HepG2 (cell line): ENCODE results near the gene NEAT1. TPM values are rescaled to one million over a fixed set of nuclear protein-coding genes. Genes with fewer than 3 reads are reported as not detected.

Experiments used
- ATAC-seq: fragments of 200-7000 bp; cut with Tn5 transposase; 3 replicates; pipeline ENCODE4 v1.9.1; 2020; ENCODE audit warnings: mild to moderate bottlenecking, moderate library complexity
- BruUV-seq: library from RNA; stranded (reverse); fragments of 400-500 nt; replicated peaks from 2 replicates; lab custom pipeline; 2021; lab: Mats Ljungman, UMichigan
- CTCF ChIA-PET: fragments of 300-600 bp; formaldehyde crosslinking; extraction: SDS; loops from one replicate; lab custom pipeline; 2021; ENCODE audit warnings: low total read pairs, inconsistent platforms, low intra/inter-chr PET ratio; lab: Yijun Ruan, JAX
- POLR2A ChIA-PET: fragments of 350-600 bp; sonication (Branson Sonifier 250); formaldehyde crosslinking; loops from one replicate; lab custom pipeline; 2020; ENCODE audit warnings: antibody characterized with exemption, inconsistent platforms; lab: Yijun Ruan, JAX
- DNase-seq: peaks from one replicate; pipeline ENCODE4 v3.0.0-alpha.2; 2015; ENCODE audit warnings: low spot score
- FAIRE-seq: peaks from 3 replicates; lab custom pipeline; 2011; peaks lifted over from hg19 to GRCh38; lab: Jason Lieb, UNC
- H2AFZ ChIP-seq: one replicate; pipeline ENCODE4 v1.6.1; 2011; ENCODE audit warnings: low read length, inconsistent platforms
- H3K27ac ChIP-seq: fragments of 300-600 bp; 3 replicates; pipeline ENCODE4 v1.8.0; 2011; ENCODE audit warnings: mixed run types, mild to moderate bottlenecking, mixed read lengths, low read length, inconsistent platforms; ENCODE audit not compliant: insufficient read depth; ENCODE audit errors: extremely low read length
- H3K27me3 ChIP-seq, 2 experiments: fragments of 200-600 bp in 1 of 2; 2 replicates in 1 of 2; 3 replicates in 1 of 2; pipeline versions ENCODE4 v1.6.0 to v1.8.0; 2011; ENCODE audit warnings: low read length in 2 of 2, mild to moderate bottlenecking in 2 of 2, moderate library complexity in 2 of 2, inconsistent platforms in 1 of 2; ENCODE audit not compliant: insufficient read depth in 2 of 2, control insufficient read depth in 1 of 2
- H3K36me3 ChIP-seq, 2 experiments: fragments of 200-600 bp in 1 of 2; replicated peaks in 1 of 2; 2 replicates in 1 of 2; 3 replicates in 1 of 2; pipeline versions ENCODE4 v1.5.1 to v1.8.0; 2011; ENCODE audit warnings: low read length in 2 of 2, inconsistent platforms in 1 of 2; ENCODE audit not compliant: insufficient read depth in 2 of 2, control insufficient read depth in 1 of 2
- H3K4me1 ChIP-seq: 2 replicates; pipeline ENCODE4 v1.5.1; 2012; ENCODE audit warnings: low read length, inconsistent platforms; ENCODE audit not compliant: insufficient read depth
- H3K4me2 ChIP-seq: 2 replicates; pipeline ENCODE4 v1.6.0; 2011; ENCODE audit warnings: low read depth, low read length, inconsistent platforms
- H3K4me3 ChIP-seq, 3 experiments: fragments of 200-600 bp in 1 of 3; sonication (generic), shearing (Covaris generic) in 1 of 3; replicated peaks in 1 of 3; 2 replicates each; pipeline ENCODE4 v1.5.1; 2011 to 2016; ENCODE audit warnings: low read length in 3 of 3, inconsistent platforms in 2 of 3, low read depth in 2 of 3, mild to moderate bottlenecking in 2 of 3, control low read depth in 1 of 3, mixed read lengths in 1 of 3; ENCODE audit not compliant: insufficient read depth in 1 of 3
- H3K79me2 ChIP-seq: one replicate; pipeline ENCODE4 v1.6.1; 2011; ENCODE audit warnings: low read length, inconsistent platforms; ENCODE audit not compliant: insufficient read depth
- H3K9ac ChIP-seq: 2 replicates; pipeline ENCODE4 v1.6.0; 2011; ENCODE audit warnings: mild to moderate bottlenecking, low read depth, low read length, inconsistent platforms; ENCODE audit not compliant: insufficient read depth
- H3K9me3 ChIP-seq: 2 replicates; pipeline ENCODE4 v1.5.1; 2012; ENCODE audit warnings: mild to moderate bottlenecking, low read length
- H4K20me1 ChIP-seq: 2 replicates; pipeline ENCODE4 v1.6.0; 2011; ENCODE audit warnings: inconsistent platforms, mild to moderate bottlenecking, low read length, moderate library complexity; ENCODE audit not compliant: insufficient read depth
- BCL3 ChIP-seq: sonication (generic); formaldehyde crosslinking; IDR thresholded peaks from 2 replicates; pipeline ENCODE4 v1.5.1; 2020; ENCODE audit warnings: mild to moderate bottlenecking, missing genetic modification reagents, moderate library complexity
- FOSL2 ChIP-seq: sonication (generic); formaldehyde crosslinking; IDR thresholded peaks from 2 replicates; pipeline ENCODE4 v1.4.0; 2020; ENCODE audit warnings: missing genetic modification reagents
- NBN ChIP-seq: fragments of 450-650 bp; conservative IDR thresholded peaks from 2 replicates; pipeline ENCODE4 v1.6.1; 2017
- SP2 ChIP-seq: sonication (generic); formaldehyde crosslinking; IDR thresholded peaks from 2 replicates; pipeline ENCODE4 v1.5.1; 2020; ENCODE audit warnings: mild to moderate bottlenecking, missing genetic modification reagents
- TCF12 ChIP-seq, 2 experiments: fragments of 450-650 bp in 1 of 2; sonication (generic) in 1 of 2; formaldehyde crosslinking in 1 of 2; IDR thresholded peaks; 2 replicates each; pipeline versions ENCODE4 v1.6.1 to v1.8.0; 2017 to 2022; ENCODE audit warnings: antibody characterized with exemption in 1 of 2, mild to moderate bottlenecking in 1 of 2, missing genetic modification reagents in 1 of 2, moderate library complexity in 1 of 2
- THAP9 ChIP-seq: sonication (generic); formaldehyde crosslinking; IDR thresholded peaks from 2 replicates; pipeline ENCODE4; 2020; ENCODE audit warnings: missing genetic modification reagents, mild to moderate bottlenecking, borderline replicate concordance
- ZFP36 ChIP-seq: fragments of 150-350 bp; IDR thresholded peaks from 2 replicates; pipeline ENCODE4 v1.6.1; 2018; ENCODE audit warnings: borderline replicate concordance, low read length, low read depth; ENCODE audit not compliant: partially characterized antibody
- ZFP62 ChIP-seq: sonication (generic); formaldehyde crosslinking; IDR thresholded peaks from 2 replicates; pipeline ENCODE4 v1.4.0; 2020; ENCODE audit warnings: missing genetic modification reagents
- ZNF136 ChIP-seq: sonication (generic); formaldehyde crosslinking; IDR thresholded peaks from 2 replicates; pipeline ENCODE4 v1.8.1; 2022; ENCODE audit warnings: low read depth, mild to moderate bottlenecking, moderate library complexity, missing genetic modification reagents
- ZNF235 ChIP-seq: sonication (generic); formaldehyde crosslinking; IDR thresholded peaks from 2 replicates; pipeline ENCODE4 v1.8.1; 2023; ENCODE audit warnings: mild to moderate bottlenecking, missing genetic modification reagents, borderline replicate concordance
- ZNF431 ChIP-seq: sonication (generic); formaldehyde crosslinking; IDR thresholded peaks from 2 replicates; pipeline ENCODE4 v1.9.0; 2022; ENCODE audit warnings: missing genetic modification reagents, low read depth, mild to moderate bottlenecking, borderline replicate concordance
- ZNF768 ChIP-seq: sonication (generic); formaldehyde crosslinking; IDR thresholded peaks from 2 replicates; pipeline ENCODE4 v1.4.0; 2020; ENCODE audit warnings: missing genetic modification reagents
- ZSCAN25 ChIP-seq: sonication (generic); formaldehyde crosslinking; IDR thresholded peaks from 2 replicates; pipeline ENCODE4 v1.8.0; 2022; ENCODE audit warnings: mild to moderate bottlenecking, missing genetic modification reagents
- WGBS: methylation state at CpG from one replicate; pipeline ENCODE4 v1.1.6; 2017; ENCODE audit warnings: low lambda C conversion rate; 5-methylcytosine and 5-hydroxymethylcytosine counted together
- in situ Hi-C: cut with HindIII; loops from 2 replicates; pipeline ENCODE4 v1.10.0; 2017; ENCODE audit warnings: low pct_unique_long_range_greater_than_20kb; ENCODE audit not compliant: extremely low pct_ligation_motif_present
- intact Hi-C: fragments of 100-400 bp; cut with micrococcal nuclease; formaldehyde crosslinking; loops from one replicate; pipeline ENCODE4 v1.10.0; 2022; ENCODE audit not compliant: unreplicated experiment
- polyA plus RNA-seq, 8 experiments: library from polyadenylated mRNA; depleted of rRNA in 3 of 8; stranded (reverse) in 7 of 8; unstranded in 1 of 8; fragments of >200 nt; fragmentation: Illumina TruSeq in 4 of 8; extraction: Trizol in 4 of 8; gene quantifications; 2 replicates each; pipeline versions ENCODE4 v1.2.1 to v1.2.3, GENCODE V29; 2011 to 2016; ENCODE audit warnings: low read depth in 4 of 8, missing spikeins in 1 of 8, mixed read lengths in 1 of 8; ENCODE audit not compliant: insufficient read depth in 1 of 8
- total RNA-seq, 5 experiments: library from RNA; depleted of rRNA; stranded (reverse); fragments of >200 nt; fragmentation: Illumina TruSeq; extraction: Trizol; gene quantifications; 2 replicates each; pipeline ENCODE4 v1.2.3, GENCODE V29; 2016; ENCODE audit warnings: low read depth in 1 of 5
- TF ChIP-seq, protein P1 (sequence below): sonication (generic); formaldehyde crosslinking; IDR thresholded peaks from 2 replicates; pipeline ENCODE4 v1.4.0; 2020; ENCODE audit warnings: missing genetic modification reagents, mild to moderate bottlenecking, borderline replicate concordance
- TF ChIP-seq, protein P2 (sequence below): sonication (generic); formaldehyde crosslinking; IDR thresholded peaks from 2 replicates; pipeline ENCODE4 v1.5.0; 2020; ENCODE audit warnings: missing genetic modification reagents

Gene NEAT1
- total and polyA plus RNA-seq, 2 of the 13 experiments (the other 11 are each of a cell fraction or from before 2014, with no cell fraction given) = 20.5 to 41.2 TPM

DNA sequence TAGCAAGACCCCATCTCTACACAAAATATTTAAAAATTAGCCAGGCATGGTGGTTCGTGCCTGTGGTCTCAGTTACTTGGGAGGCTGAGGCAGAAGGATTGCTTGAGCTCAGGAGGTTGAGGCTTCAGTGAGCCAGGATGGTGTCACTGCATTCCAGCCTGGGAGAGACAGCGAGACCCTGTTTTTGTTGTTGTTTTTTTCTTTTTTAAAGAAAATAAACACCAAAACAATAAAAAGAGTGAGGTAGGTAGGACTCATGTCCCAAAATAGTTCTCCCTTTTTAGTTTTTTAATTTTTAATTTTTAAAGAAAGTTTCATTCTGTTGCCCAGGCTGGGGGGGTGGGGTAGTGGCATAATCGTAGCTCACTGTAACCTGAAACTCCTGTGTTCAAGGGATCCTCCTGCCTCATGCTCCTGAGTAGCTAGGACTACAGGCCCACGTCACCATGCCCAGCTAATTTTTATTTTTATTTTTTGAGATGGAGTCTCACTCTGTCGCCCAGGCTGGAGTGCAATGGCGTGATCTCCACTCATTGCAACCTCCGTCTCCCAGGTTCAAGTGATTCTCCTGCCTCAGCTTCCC lies 50.8 kb downstream of the NEAT1 start:
- in situ Hi-C loops (loop anchor here (5.0 kb wide), 1 partner anchor 34 kb away; no protein-coding TSS in a partner anchor), intact Hi-C loops (no loop called here)
- CTCF ChIA-PET = no interaction called here
- WGBS = 86% methylated on average over 7 of the region's 7 CpGs
- H3K9ac ChIP-seq = no peak overlapping the region
- no peak for ATAC-seq
- H3K4me2 ChIP-seq = no peak overlapping the region
- H2AFZ ChIP-seq = no peak overlapping the region
- POLR2A ChIA-PET = interaction anchor here (1.0 to 17.5 kb wide), 4 partner anchors 8 to 55 kb away, joined by 3 to 1590 read pairs (median 74); partner anchors contain the start of gene MALAT1
- H3K9me3 ChIP-seq = no peaks in the 10 kb centered on the region
- no peak for DNase-seq
- H3K27ac ChIP-seq = no peak overlapping the region
- no TSS peak for BruUV-seq
- H3K4me1 ChIP-seq = peaks cover 58% of the 10 kb centered on the region
- FAIRE-seq = no peak
- H3K36me3 ChIP-seq = no peaks in the 10 kb centered on the region
- H4K20me1 ChIP-seq = no peaks in the 10 kb centered on the region
- no peak overlapping the region for H3K4me3 ChIP-seq
- H3K27me3 ChIP-seq = no peaks in the 10 kb centered on the region; a peak in 1 of 5 replicates
- H3K79me2 ChIP-seq = peaks cover 14% of the 10 kb centered on the region
- TF ChIP-seq, protein P1, sequence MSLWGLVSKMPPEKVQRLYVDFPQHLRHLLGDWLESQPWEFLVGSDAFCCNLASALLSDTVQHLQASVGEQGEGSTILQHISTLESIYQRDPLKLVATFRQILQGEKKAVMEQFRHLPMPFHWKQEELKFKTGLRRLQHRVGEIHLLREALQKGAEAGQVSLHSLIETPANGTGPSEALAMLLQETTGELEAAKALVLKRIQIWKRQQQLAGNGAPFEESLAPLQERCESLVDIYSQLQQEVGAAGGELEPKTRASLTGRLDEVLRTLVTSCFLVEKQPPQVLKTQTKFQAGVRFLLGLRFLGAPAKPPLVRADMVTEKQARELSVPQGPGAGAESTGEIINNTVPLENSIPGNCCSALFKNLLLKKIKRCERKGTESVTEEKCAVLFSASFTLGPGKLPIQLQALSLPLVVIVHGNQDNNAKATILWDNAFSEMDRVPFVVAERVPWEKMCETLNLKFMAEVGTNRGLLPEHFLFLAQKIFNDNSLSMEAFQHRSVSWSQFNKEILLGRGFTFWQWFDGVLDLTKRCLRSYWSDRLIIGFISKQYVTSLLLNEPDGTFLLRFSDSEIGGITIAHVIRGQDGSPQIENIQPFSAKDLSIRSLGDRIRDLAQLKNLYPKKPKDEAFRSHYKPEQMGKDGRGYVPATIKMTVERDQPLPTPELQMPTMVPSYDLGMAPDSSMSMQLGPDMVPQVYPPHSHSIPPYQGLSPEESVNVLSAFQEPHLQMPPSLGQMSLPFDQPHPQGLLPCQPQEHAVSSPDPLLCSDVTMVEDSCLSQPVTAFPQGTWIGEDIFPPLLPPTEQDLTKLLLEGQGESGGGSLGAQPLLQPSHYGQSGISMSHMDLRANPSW (CRISPR knock-in tag) = no peak
- TF ChIP-seq TCF12 (IDR thresholded peaks at IDR 0.05) (no peak), TCF12 (CRISPR knock-in tag; IDR thresholded peaks at IDR 0.05) (no peak), ZFP36 (no peak), THAP9 (CRISPR knock-in tag) (no peak), SP2 (no peak), BCL3 (CRISPR knock-in tag) (no peak), ZNF431 (CRISPR knock-in tag) (no peak), ZNF768 (no peak), FOSL2 (CRISPR knock-in tag) (no peak), ZNF235 (CRISPR knock-in tag) (no peak), ZNF136 (CRISPR knock-in tag) (no peak), ZFP62 (CRISPR knock-in tag) (no peak), ZSCAN25 (no peak), NBN (no peak)
- TF ChIP-seq, protein P2, sequence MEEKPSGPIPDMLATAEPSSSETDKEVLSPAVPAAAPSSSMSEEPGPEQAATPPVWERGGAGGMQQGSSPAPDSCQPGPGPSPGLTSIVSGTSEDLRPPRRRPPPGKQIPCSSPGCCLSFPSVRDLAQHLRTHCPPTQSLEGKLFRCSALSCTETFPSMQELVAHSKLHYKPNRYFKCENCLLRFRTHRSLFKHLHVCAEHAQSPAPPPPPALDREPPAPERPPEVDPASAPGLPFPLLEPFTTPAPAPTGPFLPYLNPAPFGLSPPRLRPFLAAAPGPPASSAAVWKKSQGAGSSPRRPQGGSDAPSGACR (CRISPR knock-in tag) = no peak
